BE2C (cell line): Measurements from ENCODE around the gene FYB2. TPM values are rescaled to one million over a fixed set of nuclear protein-coding genes. Genes with fewer than 3 reads are reported as not detected.

Experiments
- DNase-seq: peaks from one replicate; pipeline ENCODE4 v3.0.0-alpha.2; 2020
- H3K27me3 ChIP-seq: fragments of 250-450 bp; sonication (Bioruptor Pico); 2 replicates; pipeline ENCODE4 v1.5.1; 2020; ENCODE audit warnings: mild to moderate bottlenecking
- H3K36me3 ChIP-seq: fragments of 250-450 bp; sonication (Bioruptor Pico); 2 replicates; pipeline ENCODE4 v1.5.1; 2020; ENCODE audit warnings: mild to moderate bottlenecking
- H3K4me1 ChIP-seq: fragments of 250-450 bp; sonication (Bioruptor Pico); 2 replicates; pipeline ENCODE4 v1.5.1; 2020
- H3K4me3 ChIP-seq: 2 replicates; pipeline ENCODE4 v1.5.1; 2011; ENCODE audit warnings: low read depth, low read length
- H3K9me3 ChIP-seq: fragments of 250-450 bp; sonication (Bioruptor Pico); 2 replicates; pipeline ENCODE4 v1.5.1; 2020
- CTCF ChIP-seq: IDR thresholded peaks from 2 replicates; pipeline ENCODE4 v1.5.1; 2012; ENCODE audit warnings: mild to moderate bottlenecking, low read depth, low read length
- polyA plus RNA-seq: library from polyadenylated mRNA; unstranded; fragments of >200 nt; gene quantifications from one replicate; pipeline ENCODE4 v1.2.1, GENCODE V29; 2012; ENCODE audit warnings: low read depth, missing spikeins; ENCODE audit not compliant: insufficient read length, insufficient read depth

Gene FYB2
- not detected for polyA plus RNA-seq

- Histone ChIP-seq H3K4me3 (no peak within 1 kb of the TSS), H3K36me3 (no peaks in the 10 kb centered on the region), H3K9me3 (no peaks in the 10 kb centered on the region), H3K27me3 (no peaks in the 10 kb centered on the region), H3K4me1 (no peaks in the 10 kb centered on the region)
- TF ChIP-seq CTCF = no peak
- no peak for DNase-seq
Observed at GRCh38 chr1:56819387-56819899, at the start of gene FYB2. FYB2 (minus strand) TSS chr1:56819404; CDS start chr1:56819290, 114 bp downstream.

- Histone ChIP-seq H3K4me3 (no peak overlapping the region), H3K4me1 (no peaks in the 10 kb centered on the region), H3K27me3 (no peaks in the 10 kb centered on the region), H3K9me3 (no peaks in the 10 kb centered on the region), H3K36me3 (no peaks in the 10 kb centered on the region)
- TF ChIP-seq CTCF = no peak
- DNase-seq = no peak
Observed at GRCh38 chr1:56868761-56869160, 49.6 kb upstream of the FYB2 start.

GRCh38 chr1:56867491-56867890 lies 48.3 kb upstream of the FYB2 start:
- Histone ChIP-seq H3K27me3 (no peaks in the 10 kb centered on the region), H3K4me1 (no peaks in the 10 kb centered on the region), H3K9me3 (no peaks in the 10 kb centered on the region), H3K4me3 (no peak overlapping the region), H3K36me3 (no peaks in the 10 kb centered on the region)
- TF ChIP-seq CTCF = no peak
- no peak for DNase-seq

GRCh38 chr1:56866656-56867055 lies 47.5 kb upstream of the FYB2 start:
- no peak for TF ChIP-seq CTCF
- DNase-seq = no peak
- Histone ChIP-seq H3K4me1 (no peaks in the 10 kb centered on the region), H3K9me3 (no peaks in the 10 kb centered on the region), H3K4me3 (no peak overlapping the region), H3K36me3 (no peaks in the 10 kb centered on the region), H3K27me3 (no peaks in the 10 kb centered on the region)

- no peak overlapping the region for H3K4me3 ChIP-seq
- no peaks in the 10 kb centered on the region for H3K4me1 ChIP-seq
- H3K36me3 ChIP-seq = no peaks in the 10 kb centered on the region
- H3K9me3 ChIP-seq = no peaks in the 10 kb centered on the region
- no peak for TF ChIP-seq CTCF
- DNase-seq = no peak
- H3K27me3 ChIP-seq = no peaks in the 10 kb centered on the region
Observed at GRCh38 chr1:56864430-56864829, 45.2 kb upstream of the FYB2 start.

- no peak for TF ChIP-seq CTCF
- Histone ChIP-seq H3K4me3 (no peak overlapping the region), H3K27me3 (no peaks in the 10 kb centered on the region), H3K36me3 (no peaks in the 10 kb centered on the region), H3K9me3 (no peaks in the 10 kb centered on the region), H3K4me1 (no peaks in the 10 kb centered on the region)
- no peak for DNase-seq
Observed at GRCh38 chr1:56863265-56863992, 44.2 kb upstream of the FYB2 start.
